GM21381 (cell line): ENCODE measurements around the gene COPZ1.

Experiments used
- ATAC-seq: cut with Tn5 transposase; IDR thresholded peaks from one replicate; pipeline ENCODE4 v1.9.1; 2021; ENCODE audit warnings: mild to moderate bottlenecking, moderate library complexity; ENCODE audit not compliant: unreplicated experiment

The COPZ1 gene

GRCh38 chr12:54357506-54358190 is 32.7 kb downstream of the COPZ1 start:
- no peak for ATAC-seq

DNA sequence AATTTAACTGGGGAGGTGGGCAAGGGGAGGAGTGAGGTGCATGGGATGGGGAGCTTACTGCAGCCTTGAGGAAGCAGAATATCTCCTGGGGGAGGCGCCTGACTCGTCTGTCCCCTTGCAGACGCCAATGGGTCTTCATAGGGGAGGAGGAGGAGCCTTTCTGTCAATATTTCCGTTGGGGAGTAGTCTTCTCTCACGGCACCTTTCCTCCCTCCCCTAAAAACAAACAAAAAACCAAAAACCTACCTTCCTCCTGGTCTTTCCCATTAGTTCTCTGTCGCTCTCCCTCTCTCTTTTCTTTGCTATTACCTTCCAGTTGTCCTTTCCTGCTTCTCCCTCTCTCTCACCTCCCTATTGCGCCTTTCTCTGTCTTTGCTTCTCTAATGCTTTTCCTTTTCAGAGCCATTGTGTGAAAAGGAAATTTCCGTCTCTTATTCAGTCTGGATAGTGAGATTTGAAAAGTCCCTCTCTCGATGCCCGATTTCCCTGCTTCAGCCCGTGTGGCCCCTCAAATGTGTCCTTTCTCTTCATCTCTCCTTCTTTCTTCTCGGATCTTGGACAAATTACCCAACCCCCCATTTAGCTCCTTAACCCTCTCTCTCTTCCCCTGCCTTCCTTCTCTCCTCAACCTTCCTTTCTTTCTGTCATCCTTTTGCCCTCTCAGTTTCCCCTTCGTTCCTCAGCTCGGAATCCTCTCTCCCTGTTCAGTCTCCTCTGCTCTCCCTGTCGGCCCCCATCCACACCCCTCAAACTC is 33.4 kb downstream of the COPZ1 start:
- ATAC-seq = no peak

DNA sequence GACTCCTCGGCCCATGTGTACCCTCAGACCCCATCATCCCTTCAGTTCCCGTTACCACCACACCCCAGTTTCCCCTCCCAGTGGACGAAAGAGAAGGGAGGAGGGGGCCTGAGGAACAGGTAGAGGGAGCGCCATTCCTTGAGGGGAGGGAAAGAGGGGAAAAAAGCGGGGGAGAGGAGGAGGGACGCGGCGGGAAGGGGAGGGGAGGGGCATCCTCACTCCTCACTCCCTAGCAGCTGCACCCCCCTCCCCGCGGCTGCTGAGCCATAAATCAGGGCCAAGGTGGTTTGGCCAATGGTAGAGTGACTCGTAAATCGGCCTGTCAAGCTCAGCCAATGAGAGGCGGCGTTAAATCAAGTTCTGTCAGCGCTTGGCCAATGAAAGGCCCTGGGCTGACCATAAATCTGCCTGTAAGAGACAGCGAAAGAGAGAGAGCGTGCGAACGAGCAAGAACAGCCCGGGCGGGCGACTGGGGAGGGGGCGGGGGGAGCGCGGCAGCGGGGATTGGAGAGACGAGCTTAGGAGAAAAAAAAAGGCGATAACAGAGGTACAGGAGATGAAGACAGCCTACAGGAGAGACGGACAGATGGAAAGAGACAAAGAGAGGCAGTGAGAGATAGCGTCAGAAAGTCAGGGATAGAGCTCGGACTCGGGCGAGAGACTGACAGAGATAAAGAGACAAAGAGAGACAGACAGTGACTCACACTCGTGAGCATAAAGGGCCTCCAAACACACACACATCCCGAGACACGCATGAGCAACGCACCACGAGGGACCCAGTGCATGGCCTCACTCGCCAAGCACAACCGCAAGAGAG is 34.2 kb downstream of the COPZ1 start:
- ATAC-seq = peak; percentile 98

DNA sequence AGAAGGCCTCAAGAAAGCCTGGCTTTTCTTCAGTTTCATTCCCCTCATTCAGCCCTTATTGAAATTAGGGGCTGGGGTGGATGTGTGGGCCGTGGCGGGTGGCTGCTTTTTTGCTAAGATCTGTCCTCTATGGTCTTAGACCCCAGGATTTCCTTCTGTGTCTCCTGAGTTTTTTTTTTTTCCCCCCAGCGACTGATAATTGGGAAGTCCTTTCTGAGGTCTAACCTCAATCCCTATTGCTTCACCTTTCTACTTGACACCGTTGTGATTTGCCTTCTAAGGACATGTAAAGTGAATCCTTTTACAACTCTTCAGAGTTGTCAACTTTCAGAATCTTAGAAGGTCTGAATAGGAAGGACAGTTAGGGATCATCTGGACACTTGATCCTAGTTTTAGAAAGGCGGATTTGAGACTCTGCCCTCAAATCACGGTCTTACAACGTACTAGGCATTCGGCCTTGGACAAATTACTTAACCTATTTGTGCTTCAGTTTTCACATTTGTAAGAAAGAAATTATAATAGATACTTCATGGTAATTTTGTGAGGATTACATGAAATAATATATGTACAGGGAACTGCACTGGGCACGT is 34.9 kb downstream of the COPZ1 start:
- ATAC-seq = no peak

DNA sequence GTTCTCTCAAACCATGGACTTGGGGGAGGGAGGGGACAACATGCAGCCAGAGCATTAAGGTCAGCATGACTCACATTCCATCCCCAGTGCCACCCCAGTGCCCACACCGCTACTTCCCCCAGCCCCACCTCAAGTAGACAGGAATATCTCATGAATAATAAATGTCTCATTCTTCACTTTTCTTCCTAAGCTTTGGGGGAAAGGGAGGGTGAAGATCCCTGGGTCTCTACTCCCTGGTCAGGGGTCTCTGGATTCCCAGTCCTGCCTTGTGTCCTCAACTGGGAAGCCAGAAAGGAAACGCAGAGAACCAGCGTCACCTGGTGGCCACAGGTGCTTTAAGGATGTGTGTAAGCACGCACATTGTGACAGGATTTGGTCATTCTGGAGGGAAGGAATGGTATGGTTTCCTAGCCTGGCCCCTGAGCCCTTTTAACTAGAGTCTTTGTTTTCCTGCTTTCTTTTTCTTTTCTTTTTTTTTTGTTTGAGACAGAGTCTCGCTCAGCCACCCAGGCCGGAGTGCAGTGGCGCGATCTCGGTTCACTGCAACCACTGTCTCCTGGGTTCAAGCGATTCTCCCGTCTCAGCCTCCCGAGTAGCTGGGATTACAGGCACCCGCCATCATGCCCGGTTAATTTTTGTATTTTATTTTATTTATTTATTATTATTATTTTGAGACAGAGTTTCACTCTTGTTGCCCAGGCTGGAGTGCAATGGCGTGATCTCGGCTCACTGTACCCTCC is 36.0 kb downstream of the COPZ1 start:
- ATAC-seq = no peak

DNA sequence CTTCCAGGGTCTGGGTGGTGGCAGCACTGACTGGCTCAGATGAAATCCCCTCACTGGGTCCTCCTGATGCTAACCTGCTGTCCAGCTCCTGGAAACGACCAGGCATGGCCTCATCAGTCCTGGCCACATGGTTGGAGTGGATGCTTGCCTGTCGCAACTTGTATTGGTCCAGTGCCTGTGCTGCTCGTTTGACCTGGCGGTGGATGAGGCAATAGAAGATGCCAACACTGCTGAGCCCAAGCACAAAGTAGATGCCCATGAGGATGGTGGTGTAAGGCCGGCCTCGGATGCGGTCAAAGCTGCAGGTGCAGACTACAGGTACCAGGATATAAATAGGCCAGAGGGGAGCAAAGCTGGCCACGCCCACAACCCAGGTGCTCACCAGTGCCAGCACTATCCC is 38.1 kb downstream of the COPZ1 start:
- no peak for ATAC-seq

DNA sequence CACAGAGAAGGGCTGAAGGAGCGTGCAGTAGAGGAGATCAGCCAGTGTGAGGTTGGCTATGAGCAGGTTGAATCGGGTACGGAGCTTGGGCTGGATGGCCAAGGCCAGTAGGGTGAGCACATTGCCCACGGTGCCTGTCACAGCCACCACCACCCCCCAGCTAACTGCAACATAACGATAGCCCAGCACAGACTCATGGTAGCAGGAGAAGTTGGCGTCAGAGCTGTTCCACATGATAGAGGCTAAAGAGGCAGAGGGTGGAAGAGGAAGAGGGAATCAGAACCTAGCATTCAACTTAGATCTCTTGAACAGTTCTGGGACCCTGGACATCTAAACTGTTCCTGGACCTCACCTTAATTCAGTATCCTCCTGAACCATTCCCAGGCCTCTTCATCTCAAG is 38.7 kb downstream of the COPZ1 start:
- ATAC-seq = no peak

GRCh38 chr12:54364413-54364812 is 39.5 kb downstream of the COPZ1 start, which contains the start of gene GPR84:
GPR84 (minus strand) TSS chr12:54364486; CDS start chr12:54363851, 635 bp downstream.
- ATAC-seq = no peak

- no peak for ATAC-seq
Measured at GRCh38 chr12:54368025-54368708, 43.2 kb downstream of the COPZ1 start.

DNA sequence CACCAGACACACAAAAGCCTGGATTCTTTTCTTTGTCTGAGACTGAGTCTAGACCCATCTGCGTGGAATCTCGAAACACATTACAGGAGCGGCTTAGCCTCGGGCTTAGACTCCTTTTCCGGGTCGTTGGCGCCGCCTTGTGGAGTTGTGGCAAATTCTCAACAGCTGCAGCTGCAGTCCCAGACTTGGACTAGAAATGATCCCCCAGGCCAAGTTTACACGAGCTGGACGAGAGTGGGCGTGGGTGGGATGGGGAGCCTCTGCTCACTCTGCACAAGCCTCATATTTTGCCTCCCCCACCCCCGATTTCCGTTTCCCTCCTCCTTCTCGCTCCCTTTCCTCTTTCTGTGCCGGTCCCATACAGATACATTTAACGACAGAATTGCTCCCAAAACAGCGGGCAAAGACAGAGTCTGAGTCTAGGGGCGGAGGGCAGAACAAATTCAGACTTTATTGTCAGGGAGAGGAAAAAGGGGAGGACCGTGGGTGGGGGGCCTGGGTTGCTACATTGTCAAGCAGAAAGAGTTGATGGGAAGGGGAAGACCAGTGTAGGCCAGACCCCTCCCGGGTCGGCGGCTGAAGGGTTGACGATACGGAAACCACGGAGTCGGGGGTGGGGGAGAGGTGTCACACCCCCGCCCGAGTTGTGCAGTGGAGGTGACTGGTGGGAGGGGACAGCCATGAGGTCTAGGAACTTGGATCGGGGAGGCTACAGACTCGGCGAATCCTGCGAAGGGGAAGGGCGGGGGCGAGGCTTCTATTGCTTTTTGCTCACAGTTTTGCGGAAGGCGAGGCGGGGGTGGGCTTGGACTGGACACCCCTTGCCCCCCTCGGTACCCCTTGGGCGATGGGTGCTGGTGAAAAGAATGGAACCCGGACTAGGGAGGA is 44.0 kb downstream of the COPZ1 start:
- ATAC-seq = no peak

- ATAC-seq = no peak
Measured at GRCh38 chr12:54369597-54370131, 44.7 kb downstream of the COPZ1 start.

DNA sequence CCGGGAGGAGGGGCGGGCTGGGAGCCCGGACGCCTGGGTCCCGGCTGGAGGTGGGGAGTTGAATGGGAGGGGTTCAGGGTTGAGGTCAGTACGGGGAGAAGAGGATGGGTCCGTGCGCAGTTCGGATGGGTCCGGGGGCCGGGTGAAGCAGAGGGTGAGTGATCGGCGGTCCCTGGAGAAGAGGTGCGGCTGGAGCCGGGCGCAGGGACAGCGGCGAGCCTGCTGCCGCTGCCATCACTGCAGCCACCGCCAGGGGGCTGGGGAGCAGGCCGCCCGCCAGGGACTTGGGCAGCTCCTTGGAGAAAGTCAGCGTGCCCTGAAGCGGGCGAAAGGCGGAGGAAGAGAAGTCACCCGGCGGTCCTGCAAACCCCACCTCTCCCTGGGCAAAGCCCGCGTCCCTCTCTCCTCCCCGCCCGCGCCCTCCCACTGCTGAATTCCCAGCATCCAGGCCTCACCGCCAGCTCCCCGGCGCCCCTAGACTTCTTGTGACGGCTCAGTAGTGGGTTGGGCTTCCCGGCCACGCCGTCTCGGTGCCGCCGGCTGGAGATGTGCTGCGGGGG is 45.3 kb downstream of the COPZ1 start:
- ATAC-seq = no peak

DNA sequence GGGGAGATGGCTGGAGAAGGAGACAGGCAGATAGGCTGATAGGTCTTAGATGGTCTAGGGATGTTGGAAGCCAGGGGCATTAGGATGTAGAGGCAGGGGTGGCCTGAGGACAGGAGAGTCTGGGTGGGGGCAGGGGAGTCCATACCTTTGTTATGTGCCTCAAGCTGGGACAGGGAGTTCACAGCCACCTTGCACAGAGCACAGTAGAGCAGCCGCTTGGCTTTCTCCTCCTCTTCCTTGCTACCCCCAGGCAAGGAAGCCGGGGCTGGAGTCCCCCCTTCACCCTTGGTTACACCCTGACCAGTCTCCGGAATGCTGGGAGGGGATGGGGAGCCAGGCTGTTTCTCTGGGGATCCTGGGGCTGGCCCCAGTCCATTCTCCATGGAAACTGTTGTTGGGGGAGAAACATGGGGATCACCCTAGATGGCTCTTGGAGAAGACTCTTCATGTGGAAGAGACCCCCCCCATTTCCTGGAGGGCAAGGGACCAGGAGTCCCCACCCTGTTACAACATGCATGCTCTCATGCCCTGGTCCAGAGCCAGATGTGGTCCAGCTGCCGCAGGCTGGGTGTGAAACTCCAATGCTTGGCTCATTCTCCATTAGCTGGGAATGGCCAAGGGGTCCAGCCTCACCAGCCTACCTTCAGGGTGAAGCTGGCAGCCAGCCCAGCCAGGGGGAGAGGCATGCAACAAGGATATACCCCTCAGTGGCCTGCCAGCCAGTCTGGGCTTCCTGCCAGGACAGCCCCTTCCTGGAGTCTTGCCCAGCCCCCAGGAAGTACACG is 46.6 kb downstream of the COPZ1 start:
- no peak for ATAC-seq

DNA sequence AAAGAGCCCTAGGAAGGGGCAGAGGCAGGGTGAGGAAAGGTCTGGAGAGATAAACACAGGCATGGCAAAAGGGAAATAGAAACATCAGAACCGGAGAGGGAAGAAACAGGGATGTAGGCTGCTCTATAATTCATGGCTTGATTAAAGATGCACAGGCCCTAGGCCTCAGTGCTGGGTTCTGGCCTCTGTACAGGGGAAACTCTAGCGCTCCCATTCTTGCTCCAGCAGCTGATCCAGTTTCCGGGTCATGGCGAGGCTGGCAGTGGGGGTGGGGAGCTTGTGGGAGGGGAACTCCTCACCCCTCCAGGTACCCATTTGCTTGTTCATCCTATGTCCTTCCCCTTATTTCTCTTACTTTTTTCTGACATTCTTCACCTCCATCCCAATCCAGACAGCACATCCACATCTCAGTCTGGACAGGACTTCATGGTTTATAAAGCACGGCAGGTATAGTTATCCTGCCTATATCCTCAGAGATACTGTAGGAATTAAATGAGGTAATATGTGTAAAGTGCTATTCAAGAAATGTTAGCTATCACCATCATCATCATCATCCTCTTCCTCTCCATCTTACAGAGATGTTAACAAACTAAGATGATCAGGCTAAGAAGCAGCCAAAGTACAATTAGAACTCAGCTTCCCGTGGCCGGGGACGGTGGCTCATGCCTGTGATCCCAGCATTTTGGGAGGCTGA is 47.3 kb downstream of the COPZ1 start:
- ATAC-seq = no peak

DNA sequence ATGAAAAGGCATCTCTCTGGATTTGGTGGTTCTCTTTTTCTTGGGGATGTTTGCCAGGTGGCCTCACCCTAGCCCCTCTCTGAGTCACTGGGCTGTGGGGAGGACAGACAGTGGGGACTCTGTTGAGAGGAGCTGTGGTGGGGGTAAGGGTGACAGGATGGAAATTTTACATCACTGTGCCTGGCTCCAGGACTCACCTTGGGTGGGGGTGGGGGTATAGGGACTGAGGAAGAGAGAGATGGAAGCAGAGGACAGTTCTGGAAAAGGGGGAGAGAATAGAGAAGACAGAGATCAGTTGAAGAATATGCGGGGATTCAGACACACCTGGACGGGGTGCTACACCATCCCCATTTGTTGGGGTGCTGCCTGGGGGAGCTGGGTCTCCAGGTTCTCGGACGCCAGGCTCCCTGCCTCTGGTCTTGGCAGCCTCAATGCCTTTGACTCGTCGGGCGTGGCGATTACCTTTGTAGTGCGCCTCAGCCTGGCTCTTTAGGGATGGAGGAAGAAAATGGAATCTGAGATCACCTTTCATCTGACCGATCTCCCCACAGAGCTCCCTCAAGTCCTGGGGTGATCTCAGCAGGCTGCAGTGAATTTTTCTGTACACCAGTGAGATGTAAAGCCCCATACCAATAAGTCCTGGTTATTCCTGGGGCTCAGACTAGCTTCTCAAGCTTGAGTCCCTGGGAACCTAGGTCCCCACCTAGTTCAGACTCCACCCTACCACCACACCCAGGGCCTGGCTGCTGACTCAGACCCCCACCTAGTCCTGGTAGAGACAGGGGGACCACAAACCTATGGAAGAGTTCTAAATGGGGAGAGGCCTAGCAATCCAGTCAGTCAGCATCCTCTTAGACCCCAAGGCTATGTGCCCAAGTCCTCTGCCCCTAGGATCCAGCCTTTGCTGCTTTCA is 49.0 kb downstream of the COPZ1 start:
- no peak for ATAC-seq
